ENCODE measurements around the gene MED1.
A peak's percentile ranks its signal among the peaks of the same experiment; 100 is the strongest.
"Not testable (repeated sequence)": the region's sequence is repeated elsewhere in the genome, so short reads cannot be mapped to it uniquely, and the experiment has no call there.

MED1 gene

GRCh38 chr17:39408360-39408759 is 42.7 kb downstream of the MED1 start:
- DNase-seq, result no peak

- no peak for DNase-seq
Observed at GRCh38 chr17:39406951-39407350, 44.1 kb downstream of the MED1 start.

GRCh38 chr17:39405436-39405835 is 45.6 kb downstream of the MED1 start:
- DNase-seq, result no peak

GRCh38 chr17:39404542-39405378 is 46.3 kb downstream of the MED1 start:
- no peak for DNase-seq

GRCh38 chr17:39402890-39403605 is 48.0 kb downstream of the MED1 start:
- DNase-seq, result no peak

- DNase-seq, result peak; percentile 96
Observed at GRCh38 chr17:39402244-39402889, 48.7 kb downstream of the MED1 start.

- DNase-seq, result peak; percentile 65
Observed at GRCh38 chr17:39401412-39402243, 49.4 kb downstream of the MED1 start, which contains the start of gene FBXL20. FBXL20 (minus strand) TSS chr17:39401626; CDS start chr17:39401402, 224 bp downstream.

GRCh38 chr17:39400547-39401411 is 50.3 kb downstream of the MED1 start:
- DNase-seq, result no peak

GRCh38 chr17:39399791-39400190 is 51.3 kb downstream of the MED1 start:
- DNase-seq, result no peak

GRCh38 chr17:39393736-39394135 is 57.3 kb downstream of the MED1 start:
- DNase-seq, result peak; percentile 12

- DNase-seq, result no peak
Observed at GRCh38 chr17:39391448-39391847, 59.6 kb downstream of the MED1 start.

GRCh38 chr17:39385040-39385439 is 66.0 kb downstream of the MED1 start:
- DNase-seq, result no peak

- no peak for DNase-seq
Observed at GRCh38 chr17:39380144-39380543, 70.9 kb downstream of the MED1 start.

- no peak for DNase-seq
Observed at GRCh38 chr17:39376434-39376833, 74.6 kb downstream of the MED1 start.

- DNase-seq, result not testable (repeated sequence)
Observed at GRCh38 chr17:39367805-39368204, 83.3 kb downstream of the MED1 start.

- no peak for DNase-seq
Observed at GRCh38 chr17:39365872-39366271, 85.2 kb downstream of the MED1 start.

GRCh38 chr17:39365242-39365641 is 85.8 kb downstream of the MED1 start:
- no peak for DNase-seq

GRCh38 chr17:39364236-39365025 is 86.6 kb downstream of the MED1 start:
- no peak for DNase-seq

- no peak for DNase-seq
Observed at GRCh38 chr17:39361064-39361463, 90.0 kb downstream of the MED1 start.

GRCh38 chr17:39360537-39360936 is 90.5 kb downstream of the MED1 start:
- DNase-seq, result no peak

GRCh38 chr17:39359994-39360393 is 91.1 kb downstream of the MED1 start:
- DNase-seq, result no peak

All from NCI-H1694 treated with DMSO at 0.1 percent for 48 hours (cell line).